GM12874 (cell line): Measurements from ENCODE around the gene PHACTR3.

ENCODE experiments used
- CTCF ChIP-seq: IDR thresholded peaks from 2 replicates; pipeline ENCODE4 v1.5.1; 2011; ENCODE audit warnings: low read depth, mild to moderate bottlenecking, control low read depth, low read length, moderate library complexity; ENCODE audit not compliant: insufficient read depth

The PHACTR3 gene

GRCh38 chr20:59660471-59660870, 56.1 kb downstream of the PHACTR3 start:
- no peak for TF ChIP-seq CTCF

DNA sequence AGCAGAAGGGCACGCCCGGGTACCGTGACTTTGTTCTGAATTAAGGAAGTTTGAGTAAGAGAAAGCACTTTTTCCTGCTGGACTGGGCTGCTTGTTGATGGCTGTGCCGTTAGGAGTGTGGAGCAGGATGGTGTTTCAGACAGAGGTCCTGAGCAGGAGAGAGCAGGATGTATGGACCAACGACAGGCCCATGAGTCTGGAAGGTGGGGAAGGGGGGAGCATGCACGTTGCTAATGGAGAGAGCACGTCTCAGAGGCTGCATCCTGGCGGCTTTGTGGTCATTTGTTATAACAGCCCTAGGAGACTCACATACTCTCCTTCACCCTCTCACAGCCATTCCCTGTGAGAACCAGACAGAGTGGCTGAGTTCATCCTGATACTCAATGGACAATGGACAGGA, 56.8 kb downstream of the PHACTR3 start:
- TF ChIP-seq CTCF: no peak

DNA sequence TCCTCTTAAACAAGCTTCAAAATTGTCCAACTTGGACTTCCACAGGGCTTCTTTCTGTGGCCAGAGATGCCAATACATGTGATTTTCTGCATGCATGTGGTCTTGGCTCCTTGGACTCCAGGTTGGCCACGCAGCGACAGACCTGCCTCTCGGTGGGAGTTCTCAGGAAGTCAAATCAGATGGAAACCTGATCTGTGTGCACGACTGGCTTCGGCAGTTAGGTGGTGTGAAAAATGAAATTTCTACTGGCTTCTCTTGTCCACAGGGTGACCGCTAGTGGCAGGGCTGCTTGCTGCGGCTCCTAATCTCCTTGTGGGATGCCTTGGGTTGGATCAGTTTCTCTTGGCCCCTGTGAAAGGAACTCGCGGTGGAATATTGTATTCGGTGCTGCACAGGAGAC, 57.3 kb downstream of the PHACTR3 start:
- TF ChIP-seq CTCF: no peak

DNA sequence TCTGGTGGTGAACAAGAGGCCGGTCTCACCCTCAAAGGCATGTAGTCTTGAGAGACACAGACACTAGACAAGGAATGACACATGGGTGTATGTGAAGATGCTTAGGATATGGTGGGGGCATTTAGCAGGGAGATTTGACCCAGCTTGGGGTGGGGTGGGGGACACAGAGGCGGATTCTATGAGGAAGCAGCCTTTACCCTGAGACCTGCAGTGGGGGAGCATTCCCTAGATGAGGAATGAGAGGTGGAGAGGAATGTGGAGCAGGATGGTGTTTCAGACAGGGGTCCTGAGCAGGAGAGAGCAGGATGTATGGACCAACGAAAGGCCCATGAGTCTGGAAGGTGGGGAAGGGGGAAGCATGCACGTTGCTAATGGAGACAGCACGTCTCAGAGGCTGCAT, 57.8 kb downstream of the PHACTR3 start:
- TF ChIP-seq CTCF: no peak

GRCh38 chr20:59662856-59663512, 58.6 kb downstream of the PHACTR3 start:
- no peak for TF ChIP-seq CTCF

- TF ChIP-seq CTCF: no peak
Observed at GRCh38 chr20:59663513-59664060, 59.2 kb downstream of the PHACTR3 start.

DNA sequence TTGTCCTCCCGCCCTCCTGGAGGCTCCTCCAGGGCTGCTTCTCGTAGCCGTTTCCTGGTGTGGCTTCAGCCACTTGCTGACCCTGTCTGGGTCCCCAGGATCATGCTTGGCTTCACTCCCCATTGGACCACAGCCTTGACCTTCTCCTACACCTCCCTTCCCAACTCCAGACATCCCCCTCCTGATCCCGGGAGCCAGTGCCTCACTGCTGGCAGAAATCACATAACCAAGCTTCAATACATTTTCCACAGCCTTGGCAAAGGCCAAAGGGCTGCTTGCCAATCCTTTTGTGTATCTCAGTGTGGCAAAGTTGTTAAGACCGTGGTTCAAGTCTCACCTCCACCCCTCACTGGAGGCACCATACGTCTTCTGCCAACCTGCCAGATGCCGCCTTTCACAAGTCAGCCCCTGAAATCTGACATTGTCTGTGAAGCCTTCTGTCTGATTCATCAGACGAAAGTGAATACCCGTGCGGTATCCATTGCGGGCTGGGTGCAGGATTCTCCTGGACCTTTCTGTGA, 60.1 kb downstream of the PHACTR3 start:
- TF ChIP-seq CTCF: no peak
